SK-N-SH (cell line): Measurements from ENCODE around the gene MATN1. TPM values are rescaled to one million over a fixed set of nuclear protein-coding genes. Genes with fewer than 3 reads are reported as not detected.

ENCODE experiments used
- CTCF ChIA-PET: fragments of 300-600, 350-600 bp; formaldehyde crosslinking; extraction: SDS; loops from one replicate; lab custom pipeline; 2021; lab: Yijun Ruan, JAX
- POLR2A ChIA-PET: fragments of 350-600 bp; sonication (Branson Sonifier 250); formaldehyde crosslinking; extraction: SDS; loops from one replicate; lab custom pipeline; 2020; ENCODE audit warnings: antibody characterized with exemption, inconsistent platforms; lab: Yijun Ruan, JAX
- DNase-seq: peaks from one replicate; pipeline ENCODE4 v3.0.0; 2012
- H2AFZ ChIP-seq: fragments of 200-600 bp; sonication (generic); 2 replicates; pipeline ENCODE4 v1.8.1; 2016; ENCODE audit warnings: antibody characterized with exemption, mild to moderate bottlenecking, low read depth
- H3F3A ChIP-seq: fragments of 200-600 bp; sonication (generic); replicated peaks from 2 replicates; pipeline ENCODE3; 2016; ENCODE audit warnings: antibody characterized with exemption, mild to moderate bottlenecking; ENCODE audit not compliant: insufficient read depth
- H3K27ac ChIP-seq, 2 experiments: fragments of 200-500 bp in 1 of 2; fragments of 200-600 bp in 1 of 2; sonication (Bioruptor generic) in 1 of 2; sonication (generic), shearing (Covaris generic) in 1 of 2; 2 replicates each; pipeline versions ENCODE4 v1.5.1 to v1.6.1; 2014 to 2016; ENCODE audit warnings: low read depth in 2 of 2, inconsistent platforms in 1 of 2, low read length in 1 of 2, mild to moderate bottlenecking in 1 of 2, mixed read lengths in 1 of 2
- H3K27me3 ChIP-seq: fragments of 200-600 bp; sonication (generic), shearing (Covaris generic); 2 replicates; pipeline ENCODE4 v1.6.1; 2016; ENCODE audit warnings: mixed run types; ENCODE audit not compliant: insufficient read depth
- H3K36me3 ChIP-seq, 2 experiments: fragments of 200-500 bp in 1 of 2; fragments of 200-600 bp in 1 of 2; sonication (Bioruptor generic) in 1 of 2; sonication (generic) in 1 of 2; replicated peaks in 1 of 2; 2 replicates each; pipeline versions ENCODE3 to v1.5.1; 2014 to 2016; ENCODE audit warnings: low read length in 1 of 2, mild to moderate bottlenecking in 1 of 2; ENCODE audit not compliant: insufficient read depth in 2 of 2, control insufficient read depth in 1 of 2
- H3K4me1 ChIP-seq, 2 experiments: fragments of 200-500 bp in 1 of 2; fragments of 200-600 bp in 1 of 2; sonication (Bioruptor generic) in 1 of 2; sonication (generic), shearing (Covaris generic) in 1 of 2; 2 replicates each; pipeline versions ENCODE4 v1.5.1 to v1.6.1; 2014 to 2016; ENCODE audit warnings: low read depth in 1 of 2, low read length in 1 of 2, mixed run types in 1 of 2; ENCODE audit not compliant: insufficient read depth in 2 of 2, control insufficient read depth in 1 of 2
- H3K4me2 ChIP-seq: fragments of 200-600 bp; sonication (generic), shearing (Covaris generic); 2 replicates; pipeline ENCODE4 v1.6.1; 2017; ENCODE audit warnings: mixed run types
- H3K4me3 ChIP-seq, 2 experiments: fragments of 200-500 bp in 1 of 2; fragments of 200-600 bp in 1 of 2; sonication (Bioruptor generic) in 1 of 2; sonication (generic), shearing (Covaris generic) in 1 of 2; 2 replicates each; pipeline versions ENCODE4 v1.5.1 to v1.8.1; 2014 to 2016; ENCODE audit warnings: low read depth in 2 of 2, inconsistent platforms in 1 of 2, low read length in 1 of 2, mild to moderate bottlenecking in 1 of 2, mixed read lengths in 1 of 2, moderate library complexity in 1 of 2
- H3K79me2 ChIP-seq: fragments of 200-600 bp; sonication (generic); 2 replicates; pipeline ENCODE4 v1.8.1; 2017; ENCODE audit warnings: mild to moderate bottlenecking; ENCODE audit not compliant: insufficient read depth
- H3K9ac ChIP-seq: fragments of 200-600 bp; sonication (generic); 2 replicates; pipeline ENCODE4 v1.6.1; 2017; ENCODE audit warnings: mixed run types
- H3K9me2 ChIP-seq: fragments of 200-600 bp; sonication (generic); 2 replicates; pipeline ENCODE4 v1.6.1; 2017; ENCODE audit warnings: mixed run types
- H3K9me3 ChIP-seq: fragments of 200-600 bp; sonication (generic); 2 replicates; pipeline ENCODE4 v1.6.1; 2017; ENCODE audit warnings: mixed run types, mild to moderate bottlenecking, moderate library complexity
- H4K20me1 ChIP-seq: fragments of 200-600 bp; sonication (generic); 2 replicates; pipeline ENCODE4 v1.6.1; 2017; ENCODE audit warnings: mild to moderate bottlenecking, mixed run types; ENCODE audit not compliant: insufficient read depth
- CTCF ChIP-seq: fragments of 200-600 bp; sonication (generic); IDR thresholded peaks from 2 replicates; pipeline ENCODE4 v1.6.1; 2017; ENCODE audit warnings: antibody characterized with exemption, mild to moderate bottlenecking, moderate library complexity
- FOSL2 ChIP-seq: IDR thresholded peaks from 2 replicates; pipeline ENCODE4 v1.4.0; 2012; ENCODE audit warnings: low read depth, mild to moderate bottlenecking, moderate library complexity, borderline replicate concordance
- FOXJ3 ChIP-seq: sonication (generic); formaldehyde crosslinking; IDR thresholded peaks from 2 replicates; pipeline ENCODE4 v1.5.1; 2020; ENCODE audit warnings: mild to moderate bottlenecking, missing genetic modification reagents
- FOXM1 ChIP-seq: IDR thresholded peaks from 2 replicates; pipeline ENCODE4 v1.4.0; 2012; ENCODE audit warnings: low read depth, mild to moderate bottlenecking
- GABPA ChIP-seq: IDR thresholded peaks from 2 replicates; pipeline ENCODE4 v1.4.0; 2012; ENCODE audit warnings: low read depth, mild to moderate bottlenecking
- JUND ChIP-seq: IDR thresholded peaks from 2 replicates; pipeline ENCODE4 v1.4.0; 2012
- MEF2A ChIP-seq: IDR thresholded peaks from 2 replicates; pipeline ENCODE4 v1.4.0; 2012; ENCODE audit warnings: low read depth, borderline replicate concordance
- NRF1 ChIP-seq: IDR thresholded peaks from 2 replicates; pipeline ENCODE4 v1.6.1; 2012; ENCODE audit warnings: low read depth, mild to moderate bottlenecking, low read length
- POLR2AphosphoS5 ChIP-seq: IDR thresholded peaks from 2 replicates; pipeline ENCODE4 v1.6.1; 2012; ENCODE audit warnings: low read depth, low read length
- RCOR1 ChIP-seq: fragments of 150-350 bp; IDR thresholded peaks from 2 replicates; pipeline ENCODE4 v1.6.1; 2017; ENCODE audit warnings: antibody characterized with exemption, low read length
- RXRA ChIP-seq: IDR thresholded peaks from 2 replicates; pipeline ENCODE4 v1.4.0; 2012; ENCODE audit warnings: low read depth, mild to moderate bottlenecking, borderline replicate concordance
- SMC3 ChIP-seq: IDR thresholded peaks from 2 replicates; pipeline ENCODE4 v1.6.1; 2012; ENCODE audit warnings: low read depth, low read length, improper control_type of control experiment
- TAF1 ChIP-seq: IDR thresholded peaks from 2 replicates; pipeline ENCODE4 v1.6.1; 2012; ENCODE audit warnings: low read depth, mild to moderate bottlenecking, low read length, moderate library complexity, borderline replicate concordance
- TEAD4 ChIP-seq: IDR thresholded peaks from 2 replicates; pipeline ENCODE4 v1.4.0; 2012; ENCODE audit warnings: mild to moderate bottlenecking, borderline replicate concordance; ENCODE audit not compliant: insufficient read depth
- WGBS: methylation state at CpG from one replicate; pipeline ENCODE4 v1.1.6; 2017; ENCODE audit warnings: low lambda C conversion rate; 5-methylcytosine and 5-hydroxymethylcytosine counted together
- polyA plus RNA-seq, 3 experiments: library from polyadenylated mRNA; depleted of rRNA; stranded (reverse); fragments of >200 nt; gene quantifications; 2 replicates each; pipeline ENCODE4 v1.2.3, GENCODE V29; 2012
- TF ChIP-seq, protein P1 (sequence below): IDR thresholded peaks from 2 replicates; pipeline ENCODE4 v1.4.0; 2012; ENCODE audit warnings: low read depth, borderline replicate concordance
- TF ChIP-seq, protein P2 (sequence below): IDR thresholded peaks from 2 replicates; pipeline ENCODE4 v1.4.0; 2012; ENCODE audit warnings: low read depth, borderline replicate concordance

Gene MATN1
- polyA plus RNA-seq, 1 of the 3 experiments (the other 2 are of a cell fraction) = 0.23 TPM

- TF ChIP-seq, protein P1, sequence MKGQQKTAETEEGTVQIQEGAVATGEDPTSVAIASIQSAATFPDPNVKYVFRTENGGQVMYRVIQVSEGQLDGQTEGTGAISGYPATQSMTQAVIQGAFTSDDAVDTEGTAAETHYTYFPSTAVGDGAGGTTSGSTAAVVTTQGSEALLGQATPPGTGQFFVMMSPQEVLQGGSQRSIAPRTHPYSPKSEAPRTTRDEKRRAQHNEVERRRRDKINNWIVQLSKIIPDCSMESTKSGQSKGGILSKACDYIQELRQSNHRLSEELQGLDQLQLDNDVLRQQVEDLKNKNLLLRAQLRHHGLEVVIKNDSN = no peak
- TF ChIP-seq MEF2A = no peak
- no peak for TF ChIP-seq GABPA
These were observed 41.7 kb upstream of the MATN1 start (continued) for GRCh38 chr1:30764939-30765555.

DNA sequence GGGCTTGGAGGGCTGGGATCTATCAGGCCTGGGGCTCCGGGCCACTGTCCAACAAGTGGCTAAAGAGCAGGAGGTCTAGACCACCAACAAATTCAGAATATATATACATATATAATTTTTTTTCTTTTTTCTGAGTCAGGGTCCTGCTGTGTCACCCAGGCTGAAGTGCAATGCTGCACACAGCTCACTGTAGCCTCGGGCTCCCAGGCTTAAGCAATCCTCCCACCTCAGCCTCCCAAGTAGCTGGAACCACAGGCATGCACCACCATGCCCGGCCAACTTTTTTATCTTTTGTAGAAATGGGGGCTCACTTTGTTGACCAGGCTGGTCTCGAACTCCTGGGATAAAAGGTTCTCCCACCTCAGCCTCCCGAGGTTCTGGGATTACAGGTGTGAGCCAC, 41.0 kb upstream of the MATN1 start:
- Histone ChIP-seq H3F3A (no peaks in the 10 kb centered on the region), H3K79me2 (no peaks in the 10 kb centered on the region), H3K9ac (no peak overlapping the region), H3K9me3 (no peaks in the 10 kb centered on the region), H3K4me2 (no peak overlapping the region), H3K9me2 (no peaks in the 10 kb centered on the region), H2AFZ (no peak overlapping the region), H3K27ac (no peak overlapping the region), H3K4me1 (peaks cover 7 to 21% of the 10 kb centered on the region in 2 experiments; a peak in 2 of 4 replicates), H3K4me3 (no peak overlapping the region), H3K27me3 (no peaks in the 10 kb centered on the region), H4K20me1 (no peaks in the 10 kb centered on the region), H3K36me3 (no peaks in the 10 kb centered on the region)
- WGBS = 91% methylated on average over 5 of the region's 5 CpGs
- no peak for DNase-seq
- CTCF ChIA-PET = interaction anchor here (0.9 kb wide), 1 partner anchor 11 kb away, joined by 3 read pairs; no protein-coding TSS in a partner anchor
- TF ChIP-seq JUND (no peak), FOSL2 (no peak), POLR2AphosphoS5 (no peak), TEAD4 (no peak), GABPA (no peak), RCOR1 (no peak), SMC3 (no peak), CTCF (no peak), FOXM1 (no peak), RXRA (no peak), FOXJ3 (CRISPR knock-in tag) (no peak), NRF1 (no peak), TAF1 (no peak)
- TF ChIP-seq, protein P2, sequence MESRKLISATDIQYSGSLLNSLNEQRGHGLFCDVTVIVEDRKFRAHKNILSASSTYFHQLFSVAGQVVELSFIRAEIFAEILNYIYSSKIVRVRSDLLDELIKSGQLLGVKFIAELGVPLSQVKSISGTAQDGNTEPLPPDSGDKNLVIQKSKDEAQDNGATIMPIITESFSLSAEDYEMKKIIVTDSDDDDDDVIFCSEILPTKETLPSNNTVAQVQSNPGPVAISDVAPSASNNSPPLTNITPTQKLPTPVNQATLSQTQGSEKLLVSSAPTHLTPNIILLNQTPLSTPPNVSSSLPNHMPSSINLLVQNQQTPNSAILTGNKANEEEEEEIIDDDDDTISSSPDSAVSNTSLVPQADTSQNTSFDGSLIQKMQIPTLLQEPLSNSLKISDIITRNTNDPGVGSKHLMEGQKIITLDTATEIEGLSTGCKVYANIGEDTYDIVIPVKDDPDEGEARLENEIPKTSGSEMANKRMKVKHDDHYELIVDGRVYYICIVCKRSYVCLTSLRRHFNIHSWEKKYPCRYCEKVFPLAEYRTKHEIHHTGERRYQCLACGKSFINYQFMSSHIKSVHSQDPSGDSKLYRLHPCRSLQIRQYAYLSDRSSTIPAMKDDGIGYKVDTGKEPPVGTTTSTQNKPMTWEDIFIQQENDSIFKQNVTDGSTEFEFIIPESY = no peak
- POLR2A ChIA-PET = no interaction called here
